ENCODE measurements around the gene DMPK. TPM values are rescaled to one million over a fixed set of nuclear protein-coding genes. Genes with fewer than 3 reads are reported as not detected.
"Not testable (repeated sequence)": the region's sequence is repeated elsewhere in the genome, so short reads cannot be mapped to it uniquely, and the experiment has no call there.

DMPK gene
- total RNA-seq, 2 donors from 2014 or later: 30.6 to 36.0 TPM

GRCh38 chr19:45804959-45805230, 22.6 kb upstream of the DMPK start:
- intact Hi-C loops (cut with DNase I): no loop called here
- H3K9me3 ChIP-seq: no peaks in the 10 kb centered on the region
- no peaks in the 10 kb centered on the region for H3K4me1 ChIP-seq
- H3K9ac ChIP-seq (ENCODE audit: low read depth in 2 of 2, low read length in 2 of 2): no peak overlapping the region
- no peak overlapping the region for H3K4me3 ChIP-seq
- no peaks in the 10 kb centered on the region for H3K36me3 ChIP-seq
- no peaks in the 10 kb centered on the region for H3K27me3 ChIP-seq
- no peak for TF ChIP-seq CTCF (IDR thresholded peaks at IDR 0.05)
- H3K27ac ChIP-seq: no peak overlapping the region
- no peak for DNase-seq

GRCh38 chr19:45804140-45804958, 22.1 kb upstream of the DMPK start:
- no peaks in the 10 kb centered on the region for H3K4me1 ChIP-seq
- intact Hi-C loops (cut with DNase I): no loop called here
- no peaks in the 10 kb centered on the region for H3K36me3 ChIP-seq
- H3K9me3 ChIP-seq: no peaks in the 10 kb centered on the region
- H3K9ac ChIP-seq (ENCODE audit: low read depth in 2 of 2, low read length in 2 of 2): no peak overlapping the region
- H3K4me3 ChIP-seq: no peak overlapping the region
- no peaks in the 10 kb centered on the region for H3K27me3 ChIP-seq
- DNase-seq: no peak
- H3K27ac ChIP-seq: no peak overlapping the region
- TF ChIP-seq CTCF (IDR thresholded peaks at IDR 0.05): no peak

- H3K36me3 ChIP-seq: no peaks in the 10 kb centered on the region
- H3K9ac ChIP-seq (ENCODE audit: low read depth in 2 of 2, low read length in 2 of 2): no peak overlapping the region
- H3K27ac ChIP-seq: no peak overlapping the region
- TF ChIP-seq CTCF (IDR thresholded peaks at IDR 0.05): no peak
- no peaks in the 10 kb centered on the region for H3K4me1 ChIP-seq
- H3K27me3 ChIP-seq: no peaks in the 10 kb centered on the region
- intact Hi-C loops (cut with DNase I): no loop called here
- H3K4me3 ChIP-seq: no peak overlapping the region
- H3K9me3 ChIP-seq: no peaks in the 10 kb centered on the region
- no peak for DNase-seq
These were observed 19.4 kb upstream of the DMPK start for GRCh38 chr19:45801603-45802175.

- DNase-seq: no peak
These were observed 17.8 kb upstream of the DMPK start for GRCh38 chr19:45800070-45800553.

GRCh38 chr19:45799541-45799940, 17.3 kb upstream of the DMPK start:
- H3K9me3 ChIP-seq; H3K4me1 ChIP-seq; intact Hi-C loops (cut with DNase I); H3K27ac ChIP-seq; H3K9ac ChIP-seq (ENCODE audit: low read depth in 2 of 2, low read length in 2 of 2); DNase-seq; H3K27me3 ChIP-seq; H3K36me3 ChIP-seq; H3K4me3 ChIP-seq: not testable (repeated sequence)

More at GRCh38 chr19:45800070-45800553, 17.8 kb upstream of the DMPK start:
- intact Hi-C loops (cut with DNase I): no loop called here
- no peak overlapping the region for H3K27ac ChIP-seq
- no peaks in the 10 kb centered on the region for H3K36me3 ChIP-seq
- H3K9me3 ChIP-seq: no peaks in the 10 kb centered on the region
- no peaks in the 10 kb centered on the region for H3K27me3 ChIP-seq
- no peak for TF ChIP-seq CTCF (IDR thresholded peaks at IDR 0.05)
- H3K4me3 ChIP-seq: no peak overlapping the region
- no peak overlapping the region for H3K9ac ChIP-seq (ENCODE audit: low read depth in 2 of 2, low read length in 2 of 2)
- H3K4me1 ChIP-seq: no peaks in the 10 kb centered on the region

GRCh38 chr19:45798995-45799517, 16.8 kb upstream of the DMPK start:
- TF ChIP-seq CTCF (IDR thresholded peaks at IDR 0.05): peak; percentile 91
- Histone ChIP-seq H3K27me3 (peaks cover 4% of the 10 kb centered on the region), H3K9me3 (no peaks in the 10 kb centered on the region), H3K9ac (ENCODE audit: low read depth in 2 of 2, low read length in 2 of 2) (no peak overlapping the region), H3K4me3 (no peak overlapping the region), H3K4me1 (no peaks in the 10 kb centered on the region), H3K36me3 (no peaks in the 10 kb centered on the region), H3K27ac (no peak overlapping the region)
- no peak for DNase-seq
- intact Hi-C loops (cut with DNase I): no loop called here
